Amygdala (tissue), 56 donors: ENCODE data around the gene FLRT1.
A peak's percentile ranks its signal among the peaks of the same experiment; 100 is the strongest.

Experiments used
- DNase-seq, 56 donors: peaks; one replicate each; lab custom pipeline; 2025; lab: John Stamatoyannopoulos, UW

FLRT1 gene

GRCh38 chr11:64035576-64035975, at the start of gene FLRT1:
Gene FLRT1, plus strand, starts transcription at chr11:64035931. Its CDS starts 80,337 bp downstream, at chr11:64116268.
- DNase-seq, result peak in 19 of 56 donors; percentile 15 to 67 (median 37)

- peak in 54 of 56 donors; percentile 28 to 91 (median 76) for DNase-seq
These were observed 49.4 kb upstream of the FLRT1 start, which contains the start of gene OTUB1 for GRCh38 chr11:63986156-63986931. Gene OTUB1, plus strand, starts transcription at chr11:63986438. Its CDS starts 19 bp downstream, at chr11:63986457.

- no peak for DNase-seq
These were observed 48.7 kb upstream of the FLRT1 start for GRCh38 chr11:63986932-63987513.

- DNase-seq, result no peak
These were observed 44.2 kb upstream of the FLRT1 start for GRCh38 chr11:63991558-63991957.

GRCh38 chr11:63993100-63993499, 42.6 kb upstream of the FLRT1 start:
- no peak for DNase-seq

GRCh38 chr11:63993993-63994392, 41.7 kb upstream of the FLRT1 start:
- DNase-seq, result no peak

- DNase-seq, result no peak
These were observed 39.2 kb upstream of the FLRT1 start for GRCh38 chr11:63996512-63996911.

GRCh38 chr11:63997104-63997700, 38.5 kb upstream of the FLRT1 start:
- DNase-seq, result no peak

- no peak for DNase-seq
These were observed 37.9 kb upstream of the FLRT1 start for GRCh38 chr11:63997801-63998337.

GRCh38 chr11:63998558-63999348, 37.0 kb upstream of the FLRT1 start:
- DNase-seq, result no peak

- DNase-seq, result peak in 7 of 56 donors; percentile 15 to 51 (median 28)
These were observed 36.2 kb upstream of the FLRT1 start for GRCh38 chr11:63999349-64000025.

GRCh38 chr11:64000026-64000739, 35.5 kb upstream of the FLRT1 start:
- peak in 39 of 56 donors; percentile 10 to 81 (median 39) for DNase-seq

- peak in 1 of 56 donors; percentile 48 for DNase-seq
These were observed 34.8 kb upstream of the FLRT1 start for GRCh38 chr11:64000740-64001483.

GRCh38 chr11:64001484-64002420, 34.0 kb upstream of the FLRT1 start:
- no peak for DNase-seq

GRCh38 chr11:64003807-64004589, 31.7 kb upstream of the FLRT1 start:
- no peak for DNase-seq

- no peak for DNase-seq
These were observed 31.1 kb upstream of the FLRT1 start for GRCh38 chr11:64004590-64004984.
